GM12865 (cell line): ENCODE data around the gene WASL.
"Not testable (repeated sequence)": the region's sequence is repeated elsewhere in the genome, so short reads cannot be mapped to it uniquely, and the experiment has no call there.

Source experiments
- DNase-seq: peaks from one replicate; pipeline ENCODE4 v3.0.0; 2010; ENCODE audit warnings: low read depth
- H3K4me3 ChIP-seq: 2 replicates; pipeline ENCODE4 v1.5.1; 2011; ENCODE audit warnings: mild to moderate bottlenecking, low read depth, low read length, control low read depth
- TF ChIP-seq, protein P1 (sequence below): IDR thresholded peaks from 2 replicates; pipeline ENCODE4 v1.5.1; 2011; ENCODE audit warnings: low read length, control low read depth, low read depth, inconsistent platforms; ENCODE audit not compliant: insufficient read depth; ENCODE audit errors: missing control alignments

Gene WASL

DNA sequence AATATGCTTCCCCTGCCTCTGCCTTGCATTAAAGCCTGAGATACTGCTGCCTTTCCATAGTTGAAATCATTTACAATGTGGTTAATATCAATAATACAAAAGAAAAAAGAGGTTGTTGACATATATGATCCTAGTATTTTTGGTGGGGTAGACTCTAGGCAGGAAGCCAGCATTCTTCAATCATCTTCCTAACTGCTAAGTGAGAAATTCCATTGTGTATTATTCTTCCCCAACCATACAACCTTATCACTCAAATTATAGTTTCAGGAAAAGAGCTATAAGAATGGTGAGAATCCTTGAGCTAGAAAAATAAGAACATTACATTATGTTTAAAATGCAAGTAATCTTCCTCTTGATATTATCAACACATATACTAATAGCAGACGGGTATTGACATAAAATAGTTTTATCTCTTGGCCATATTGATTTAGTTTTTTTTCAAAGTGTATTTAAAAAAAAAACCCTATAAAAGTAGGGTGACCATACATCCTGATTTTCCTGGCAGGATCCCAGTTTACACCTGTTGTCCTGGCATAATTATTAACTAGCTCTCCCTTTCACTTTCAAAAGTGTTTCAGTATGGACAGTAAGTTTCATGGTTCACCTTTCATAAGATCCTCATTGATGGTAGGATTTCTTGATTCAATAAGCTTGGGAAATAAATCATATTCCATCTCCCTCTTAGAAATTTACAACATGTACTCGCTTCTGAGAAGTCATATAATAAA lies 33.4 kb upstream of the WASL start:
- no peak for DNase-seq
- TF ChIP-seq, protein P1, sequence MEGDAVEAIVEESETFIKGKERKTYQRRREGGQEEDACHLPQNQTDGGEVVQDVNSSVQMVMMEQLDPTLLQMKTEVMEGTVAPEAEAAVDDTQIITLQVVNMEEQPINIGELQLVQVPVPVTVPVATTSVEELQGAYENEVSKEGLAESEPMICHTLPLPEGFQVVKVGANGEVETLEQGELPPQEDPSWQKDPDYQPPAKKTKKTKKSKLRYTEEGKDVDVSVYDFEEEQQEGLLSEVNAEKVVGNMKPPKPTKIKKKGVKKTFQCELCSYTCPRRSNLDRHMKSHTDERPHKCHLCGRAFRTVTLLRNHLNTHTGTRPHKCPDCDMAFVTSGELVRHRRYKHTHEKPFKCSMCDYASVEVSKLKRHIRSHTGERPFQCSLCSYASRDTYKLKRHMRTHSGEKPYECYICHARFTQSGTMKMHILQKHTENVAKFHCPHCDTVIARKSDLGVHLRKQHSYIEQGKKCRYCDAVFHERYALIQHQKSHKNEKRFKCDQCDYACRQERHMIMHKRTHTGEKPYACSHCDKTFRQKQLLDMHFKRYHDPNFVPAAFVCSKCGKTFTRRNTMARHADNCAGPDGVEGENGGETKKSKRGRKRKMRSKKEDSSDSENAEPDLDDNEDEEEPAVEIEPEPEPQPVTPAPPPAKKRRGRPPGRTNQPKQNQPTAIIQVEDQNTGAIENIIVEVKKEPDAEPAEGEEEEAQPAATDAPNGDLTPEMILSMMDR: no peak
- no peak overlapping the region for H3K4me3 ChIP-seq

DNA sequence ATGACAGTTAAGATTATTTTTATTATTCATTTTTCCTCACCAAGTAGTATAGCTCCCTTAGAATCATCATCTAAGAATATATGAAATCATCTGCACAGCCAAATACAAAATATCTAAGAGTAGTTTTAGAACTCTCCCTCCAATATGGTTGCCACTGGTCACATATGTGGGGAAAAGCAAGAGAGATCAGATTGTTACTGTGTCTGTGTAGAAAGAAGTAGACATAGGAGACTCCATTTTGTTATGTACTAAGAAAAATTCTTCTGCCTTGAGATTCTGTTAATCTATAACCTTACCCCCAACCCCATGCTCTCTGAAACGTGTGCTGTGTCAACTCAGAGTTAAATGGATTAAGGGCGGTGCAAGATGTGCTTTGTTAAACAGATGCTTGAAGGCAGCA lies 31.7 kb upstream of the WASL start:
- not testable (repeated sequence) for H3K4me3 ChIP-seq, DNase-seq

DNA sequence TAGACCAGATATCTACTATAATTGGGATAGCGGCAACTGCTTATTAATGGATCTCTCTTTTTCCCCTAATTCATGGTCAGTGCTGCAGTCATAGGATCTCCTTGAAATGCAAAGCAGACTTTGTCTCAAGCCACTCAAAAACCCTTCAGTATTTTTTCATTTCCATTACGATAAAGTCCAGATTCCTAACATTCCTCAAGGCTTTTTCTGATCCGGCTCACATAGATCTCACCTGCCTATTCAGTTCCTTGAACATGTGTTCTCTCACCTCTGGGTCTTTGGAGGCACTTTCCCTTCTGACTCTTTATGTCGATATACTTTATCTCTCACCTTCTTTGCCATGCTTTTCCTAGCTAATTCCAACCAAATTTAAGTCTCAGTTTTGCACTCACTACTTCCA lies 25.7 kb upstream of the WASL start:
- TF ChIP-seq, protein P1: no peak
- DNase-seq: no peak
- H3K4me3 ChIP-seq: no peak overlapping the region

DNA sequence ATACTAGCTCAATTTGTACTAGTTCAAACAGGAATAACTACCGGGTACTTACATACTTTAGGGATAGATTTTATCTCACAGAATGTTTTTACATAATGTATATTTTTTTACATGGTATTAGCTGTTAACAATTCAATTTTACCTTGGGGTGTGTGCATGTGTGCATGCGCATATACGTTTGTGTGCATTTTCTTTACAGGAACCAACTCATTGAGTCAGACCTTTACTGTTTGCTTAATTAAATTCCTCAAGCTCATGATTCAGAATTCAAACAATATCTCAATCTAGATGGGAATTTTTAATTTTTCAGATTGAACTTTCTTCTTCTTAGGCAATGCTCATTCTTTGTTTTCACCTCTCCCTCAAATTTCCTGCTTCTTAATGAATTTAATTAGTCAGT lies 24.7 kb upstream of the WASL start:
- TF ChIP-seq, protein P1: no peak
- DNase-seq: no peak
- H3K4me3 ChIP-seq: no peak overlapping the region

DNA sequence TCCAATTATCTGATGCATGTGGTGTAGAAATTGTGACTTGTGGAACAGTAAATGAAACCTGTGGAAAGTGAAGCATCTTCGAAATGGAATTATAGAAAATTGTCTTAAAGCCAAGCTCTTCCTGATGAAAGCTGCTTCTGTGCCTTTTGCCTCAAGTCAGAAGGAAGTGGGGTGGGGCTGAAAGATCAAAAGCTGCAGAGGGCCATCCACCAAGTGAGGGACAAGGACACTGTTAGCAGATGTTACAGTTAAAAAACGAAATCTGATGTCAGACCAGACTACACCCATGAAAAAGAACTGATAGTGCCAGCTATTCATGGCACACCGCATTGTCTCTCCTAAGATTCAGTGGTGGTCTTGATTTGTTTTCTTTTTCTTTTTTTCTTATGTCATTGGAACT lies 23.8 kb upstream of the WASL start:
- no peak overlapping the region for H3K4me3 ChIP-seq
- DNase-seq: no peak
- TF ChIP-seq, protein P1: no peak

DNA sequence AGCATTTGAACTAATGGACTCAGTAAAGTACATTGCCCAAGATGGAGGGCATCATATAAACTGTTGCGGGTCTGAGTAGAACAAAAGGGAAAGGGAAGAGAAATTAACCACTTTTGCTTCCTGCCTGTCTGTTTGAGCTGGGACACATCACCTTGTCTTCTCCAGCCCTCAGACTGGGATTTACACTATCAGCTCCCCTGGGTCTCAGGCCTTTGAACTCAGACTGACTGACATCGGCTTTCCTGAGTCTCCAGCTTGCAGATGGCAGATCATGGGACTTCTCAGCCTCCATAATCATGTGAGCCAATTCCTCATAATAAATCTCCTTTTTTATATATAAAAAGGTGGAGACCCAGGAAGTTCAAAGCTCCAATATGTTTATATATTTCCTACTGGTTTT lies 23.0 kb upstream of the WASL start:
- TF ChIP-seq, protein P1: no peak
- H3K4me3 ChIP-seq: no peak overlapping the region
- DNase-seq: no peak

DNA sequence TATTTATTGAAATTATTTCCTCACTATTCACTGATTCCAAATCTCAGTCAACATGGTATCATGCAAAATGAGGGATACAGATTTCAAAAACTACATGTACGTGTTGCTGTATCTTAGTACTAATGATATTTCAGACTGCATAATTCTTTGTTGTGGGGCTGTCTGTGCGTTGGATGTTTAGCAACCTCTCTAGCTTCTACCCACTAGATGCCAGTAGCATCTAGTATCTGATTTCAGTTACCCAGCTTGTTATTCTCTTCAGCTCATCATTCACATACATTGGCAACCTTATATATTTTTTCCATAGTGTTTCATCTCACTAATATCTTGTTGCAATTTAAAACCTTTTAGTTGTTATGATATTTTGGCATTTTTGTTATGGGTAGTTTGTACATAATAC lies 22.5 kb upstream of the WASL start:
- H3K4me3 ChIP-seq: no peak overlapping the region
- no peak for DNase-seq
- TF ChIP-seq, protein P1: no peak

DNA sequence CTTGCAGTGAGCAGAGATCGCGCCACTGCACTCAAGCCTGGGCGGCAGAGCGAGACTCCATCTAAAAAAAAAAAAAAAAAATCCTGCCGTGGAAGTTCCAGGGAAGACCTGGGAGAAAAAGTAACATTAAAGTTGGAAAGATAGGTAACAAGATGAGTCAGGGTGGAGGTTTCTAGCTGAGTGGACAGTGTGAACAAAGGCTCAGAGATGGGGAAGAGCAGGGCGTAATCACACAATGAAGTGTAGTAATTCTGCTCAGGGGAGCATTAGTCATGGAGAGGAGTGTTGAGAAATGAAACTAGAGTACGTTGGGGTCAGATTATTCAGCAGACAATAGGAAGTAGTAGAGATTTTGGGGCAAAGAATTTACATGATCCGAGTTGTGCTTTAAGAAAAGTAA lies 21.6 kb upstream of the WASL start:
- TF ChIP-seq, protein P1: no peak
- peak overlapping the region; percentile 38 for H3K4me3 ChIP-seq
- peak; percentile 64 for DNase-seq
